HG02763 (cell line): ENCODE results near the gene MED12L.

Experiments used
- ATAC-seq: cut with Tn5 transposase; IDR thresholded peaks from one replicate; pipeline ENCODE4 v1.9.1; 2021; ENCODE audit warnings: mild to moderate bottlenecking, moderate library complexity; ENCODE audit not compliant: unreplicated experiment

Gene MED12L

GRCh38 chr3:151281671-151282324, 196.3 kb downstream of the MED12L start:
- ATAC-seq, result no peak

DNA sequence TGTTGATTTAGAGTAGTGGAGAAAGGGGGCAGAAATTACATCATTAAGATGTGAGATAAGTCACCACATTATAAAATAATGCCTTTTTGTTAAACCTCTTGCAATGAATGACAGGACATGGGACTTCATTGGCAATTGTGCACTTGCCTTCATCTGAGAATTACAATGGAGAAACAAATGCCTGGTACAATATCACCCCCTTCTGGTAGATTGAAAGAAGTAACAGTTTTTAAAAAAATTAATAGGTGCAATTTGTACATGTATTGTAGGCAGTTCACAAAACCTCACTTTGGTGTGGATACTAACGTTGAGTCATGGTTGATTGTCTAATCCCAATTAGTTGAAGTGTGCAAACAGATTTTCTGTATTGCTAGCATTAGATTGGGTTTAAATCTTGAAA, 197.5 kb downstream of the MED12L start:
- no peak for ATAC-seq

GRCh38 chr3:151283387-151283786, 197.9 kb downstream of the MED12L start:
- ATAC-seq, result no peak

- no peak for ATAC-seq
These were observed 198.5 kb downstream of the MED12L start for GRCh38 chr3:151283907-151284461.

DNA sequence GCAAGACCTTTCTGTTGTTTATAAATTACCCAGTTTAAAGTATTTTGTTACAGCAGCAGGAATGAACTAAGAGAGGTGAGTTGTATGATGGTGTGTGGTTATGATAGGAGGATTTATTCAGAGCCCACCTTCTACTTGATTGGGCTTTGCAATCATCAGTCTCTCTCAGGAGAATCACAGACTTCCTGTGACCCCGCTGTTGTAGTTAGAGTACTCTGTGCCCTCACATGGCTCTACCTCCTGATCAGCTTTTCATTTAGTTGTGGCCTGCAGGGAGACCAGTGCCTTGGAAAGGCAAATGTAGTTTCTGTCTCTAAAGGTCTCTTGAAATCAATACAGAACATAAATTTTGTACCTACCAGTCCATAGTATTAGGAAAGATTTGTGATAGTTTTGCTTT, 200.5 kb downstream of the MED12L start:
- ATAC-seq, result no peak

DNA sequence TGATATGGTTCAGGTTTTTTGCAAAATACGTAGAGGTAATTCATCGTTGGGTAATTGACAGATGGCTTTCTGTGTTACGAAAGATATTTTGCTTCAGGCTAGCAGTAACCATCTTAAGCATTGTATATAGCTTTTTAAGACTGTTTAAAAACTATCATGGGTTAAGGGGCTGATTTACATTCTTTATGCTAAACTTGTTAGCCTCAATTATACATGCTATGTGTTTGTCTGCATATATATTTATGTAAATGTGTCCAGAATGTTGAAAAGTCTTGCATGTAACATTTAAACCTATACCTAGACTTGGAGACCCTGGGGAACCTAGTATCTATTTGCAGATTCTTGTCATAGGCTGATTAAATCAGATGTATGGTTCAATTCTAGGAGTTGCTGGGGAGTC, 204.0 kb downstream of the MED12L start:
- ATAC-seq, result no peak

DNA sequence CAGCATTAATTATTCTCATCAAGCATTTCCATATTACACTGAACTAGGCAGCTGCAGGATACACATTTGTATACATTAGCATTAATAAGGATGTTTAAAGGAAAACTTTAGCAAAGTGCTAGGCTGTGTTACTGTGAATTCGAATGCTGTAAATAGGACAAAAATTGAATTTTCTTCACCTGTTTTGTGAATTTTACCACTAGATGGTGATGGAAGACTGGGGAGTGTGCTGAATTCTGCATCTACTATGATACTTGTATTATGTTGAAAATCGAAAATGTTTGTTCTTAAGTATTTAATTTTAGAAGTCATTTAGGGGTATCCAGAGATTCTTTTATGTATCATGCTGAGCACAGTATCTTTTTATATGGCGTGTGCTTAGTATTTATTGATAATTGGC, 205.2 kb downstream of the MED12L start:
- no peak for ATAC-seq

DNA sequence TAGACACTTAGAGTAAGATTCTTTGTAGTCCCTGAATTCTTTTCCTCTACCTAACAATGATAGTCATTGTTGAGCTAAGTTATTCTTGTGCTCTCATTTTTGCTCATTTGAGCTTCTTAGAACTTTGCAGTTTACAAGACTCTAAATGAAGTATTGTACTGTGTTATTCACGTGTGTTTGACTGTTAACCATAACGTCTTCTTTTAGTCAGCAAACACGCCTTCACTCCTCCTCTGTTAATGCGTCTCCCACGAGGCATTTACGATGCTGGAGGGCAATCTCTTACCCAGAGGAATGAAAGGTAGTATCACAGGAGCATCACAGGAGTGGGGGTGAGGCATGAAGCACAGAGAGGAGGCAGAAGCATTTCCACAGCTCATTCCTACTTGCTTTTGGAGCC, 207.7 kb downstream of the MED12L start:
- ATAC-seq, result no peak

GRCh38 chr3:151296226-151296625, 210.8 kb downstream of the MED12L start:
- ATAC-seq, result no peak

DNA sequence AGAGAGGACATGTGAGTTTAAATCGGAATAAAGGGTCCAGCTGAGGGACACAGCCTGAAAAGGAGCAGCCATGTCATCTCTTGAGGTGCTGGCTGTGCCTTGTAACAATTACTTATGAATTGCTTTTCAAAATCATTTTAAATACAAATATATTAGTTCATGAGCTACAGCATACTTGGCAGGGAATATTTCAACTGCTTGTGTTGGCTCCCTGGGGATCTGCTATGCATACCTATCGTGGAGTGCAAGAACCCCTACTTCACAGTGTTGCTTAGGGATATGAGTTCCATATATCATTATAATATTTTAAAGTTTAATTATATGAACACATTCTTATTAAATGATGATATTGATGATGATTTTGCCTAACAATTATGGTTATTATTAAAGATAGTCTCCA, 212.0 kb downstream of the MED12L start:
- ATAC-seq, result no peak

DNA sequence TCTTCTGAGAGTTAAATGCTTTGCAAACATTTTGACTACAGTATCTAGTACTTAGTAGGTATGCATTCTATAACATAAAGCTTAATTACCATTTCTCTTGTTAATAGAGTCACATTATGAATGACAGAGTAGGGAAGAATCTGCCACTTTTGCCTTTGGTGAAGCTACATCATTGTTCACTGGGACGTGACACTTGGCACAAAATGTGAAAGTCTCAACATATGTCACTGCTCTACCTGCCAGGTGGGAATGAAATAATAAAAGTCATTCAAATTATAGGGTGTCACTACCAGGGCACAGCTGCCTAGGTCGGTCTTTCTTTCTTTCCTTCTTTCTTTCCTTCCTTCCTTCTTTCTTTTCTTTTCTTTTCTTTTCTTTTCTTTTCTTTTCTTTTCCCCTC, 213.5 kb downstream of the MED12L start:
- no peak for ATAC-seq

DNA sequence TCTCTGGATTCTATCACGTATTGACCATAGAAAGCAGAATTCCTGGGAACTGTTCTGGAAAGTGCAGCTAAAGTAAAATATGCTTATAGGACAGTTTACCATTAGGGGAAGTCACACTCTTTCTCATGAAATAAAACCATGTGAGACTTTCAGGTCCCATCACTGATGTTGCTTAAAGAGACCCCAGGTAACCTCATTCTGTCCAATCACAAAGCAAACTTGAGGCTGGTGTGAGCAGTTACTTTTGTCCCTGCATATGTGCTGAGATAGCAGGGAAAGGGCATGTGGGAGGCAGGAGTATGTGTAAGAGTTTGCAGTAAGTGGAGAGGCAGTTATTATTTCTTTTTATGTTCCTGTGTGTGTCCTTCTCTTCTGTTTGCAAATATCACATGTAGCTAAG, 215.1 kb downstream of the MED12L start:
- ATAC-seq, result no peak

DNA sequence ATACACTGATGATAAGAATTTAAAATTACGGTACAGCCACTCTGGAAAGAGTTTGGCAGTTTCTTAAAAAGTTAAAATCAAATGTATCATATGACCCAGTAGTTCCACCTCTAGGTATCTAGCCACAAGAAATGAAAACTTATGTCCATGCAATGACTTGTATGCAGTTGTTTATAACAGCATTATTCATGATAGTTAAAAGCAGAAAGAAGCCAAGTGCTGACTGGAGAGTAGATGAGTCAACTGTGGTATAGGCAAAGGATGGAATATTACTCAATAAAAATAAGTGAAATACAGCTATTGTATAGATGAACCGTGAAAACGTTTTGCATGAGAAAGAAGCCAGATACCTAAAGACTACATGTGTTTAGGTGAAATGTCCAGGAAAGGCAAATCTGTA, 216.3 kb downstream of the MED12L start:
- no peak for ATAC-seq

DNA sequence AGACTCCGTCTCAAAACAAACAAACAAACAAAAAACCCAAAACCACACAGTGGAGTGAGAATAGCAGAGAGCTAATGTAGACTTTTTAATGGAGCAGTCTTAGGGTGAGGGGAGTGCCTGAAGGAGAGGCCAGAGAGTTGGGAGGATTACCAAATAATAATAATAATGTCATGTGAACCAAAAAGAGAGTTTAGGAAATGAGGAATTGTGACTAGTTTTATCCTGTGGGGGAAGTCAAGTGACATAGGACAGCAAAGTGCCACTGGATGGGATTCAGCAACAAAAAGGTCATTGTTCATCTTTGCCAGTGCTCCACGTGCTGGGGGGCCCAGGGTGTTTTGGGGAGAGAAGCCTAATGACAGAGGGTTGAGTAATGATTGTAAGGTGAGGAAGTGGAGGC, 218.3 kb downstream of the MED12L start:
- ATAC-seq, result no peak

DNA sequence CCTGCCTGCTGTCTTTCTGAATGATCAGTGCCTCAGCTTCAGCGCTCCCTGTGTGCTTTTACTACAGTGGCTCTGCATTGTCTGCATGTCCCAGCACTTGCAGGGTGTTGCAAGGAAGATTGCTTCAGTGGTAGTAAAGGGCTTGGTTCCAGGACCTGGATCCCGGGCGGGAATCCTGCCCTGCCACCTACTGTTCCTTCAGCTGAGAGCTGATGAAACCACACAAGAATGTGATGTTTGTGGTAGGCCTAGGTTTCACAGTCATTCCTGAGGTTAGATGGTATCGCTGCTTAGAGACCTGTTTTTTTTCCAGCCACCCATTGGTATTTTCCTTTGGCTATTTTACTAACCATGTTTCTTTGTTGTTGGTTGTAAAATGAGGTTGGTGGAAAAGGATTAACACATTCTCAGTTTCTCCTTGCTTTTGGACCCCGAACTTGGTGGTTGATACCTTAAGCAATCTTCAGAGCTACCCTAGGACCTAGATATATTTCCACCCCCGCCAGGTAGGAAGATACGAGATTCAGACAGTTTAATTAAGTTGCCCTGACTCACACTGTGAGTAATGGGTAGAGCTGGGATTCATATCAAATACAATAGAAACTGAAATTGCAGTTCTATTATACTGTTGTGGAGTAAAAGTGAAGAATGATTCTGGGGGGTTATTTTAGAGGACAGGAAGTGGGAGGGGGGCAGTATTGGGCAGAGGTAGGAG, 219.8 kb downstream of the MED12L start:
- no peak for ATAC-seq

- ATAC-seq, result no peak
These were observed 220.3 kb downstream of the MED12L start for GRCh38 chr3:151305775-151306151.

- no peak for ATAC-seq
These were observed 220.8 kb downstream of the MED12L start for GRCh38 chr3:151306168-151306810.

GRCh38 chr3:151307131-151307530, 221.7 kb downstream of the MED12L start:
- no peak for ATAC-seq

GRCh38 chr3:151307583-151308488, 222.4 kb downstream of the MED12L start:
- no peak for ATAC-seq

- ATAC-seq, result no peak
These were observed 224.1 kb downstream of the MED12L start for GRCh38 chr3:151309566-151309965.

GRCh38 chr3:151312972-151313371, 227.5 kb downstream of the MED12L start:
- no peak for ATAC-seq
